NB4 (cell line): ENCODE results near the gene RCBTB2.

Source experiments
- DNase-seq: peaks from one replicate; pipeline ENCODE4 v3.0.0; 2010; ENCODE audit warnings: low read depth
- H3K4me3 ChIP-seq: one replicate; pipeline ENCODE4 v1.5.1; 2011; ENCODE audit warnings: mild to moderate bottlenecking, low read depth, low read length, moderate library complexity
- CTCF ChIP-seq: IDR thresholded peaks from one replicate; pipeline ENCODE4 v1.5.1; 2012; ENCODE audit warnings: low read depth, low read length
- MAX ChIP-seq: IDR thresholded peaks from 2 replicates; pipeline ENCODE4 v1.6.1; 2011; ENCODE audit warnings: low read depth, low read length
- MYC ChIP-seq: IDR thresholded peaks from 2 replicates; pipeline ENCODE4 v1.6.1; 2011; ENCODE audit warnings: low read depth, low read length
- POLR2A ChIP-seq: IDR thresholded peaks from 2 replicates; pipeline ENCODE4 v1.6.1; 2011; ENCODE audit warnings: mild to moderate bottlenecking; ENCODE audit not compliant: insufficient read length; ENCODE audit errors: extremely low read depth

RCBTB2 gene

GRCh38 chr13:48505012-48505411 lies 27.9 kb downstream of the RCBTB2 start:
- peak; percentile 29 for DNase-seq
- no peak for TF ChIP-seq MAX
- H3K4me3 ChIP-seq = no peak overlapping the region

GRCh38 chr13:48504606-48505005 lies 28.3 kb downstream of the RCBTB2 start:
- no peak overlapping the region for H3K4me3 ChIP-seq
- TF ChIP-seq CTCF (no peak), MAX (peak; percentile 38; the same call in 1 of the 2 replicates)
- DNase-seq = peak; percentile 44

GRCh38 chr13:48502601-48503319 lies 30.1 kb downstream of the RCBTB2 start:
- H3K4me3 ChIP-seq = no peak overlapping the region
- TF ChIP-seq MAX (peak; percentile 27; the same call in 1 of the 2 replicates), CTCF (no peak)
- peak; percentile 20 for DNase-seq

GRCh38 chr13:48501705-48502104 lies 31.2 kb downstream of the RCBTB2 start:
- H3K4me3 ChIP-seq = no peak overlapping the region
- TF ChIP-seq POLR2A (no peak), MYC (no peak), MAX (no peak), CTCF (no peak)
- no peak for DNase-seq

GRCh38 chr13:48500652-48501197 lies 32.2 kb downstream of the RCBTB2 start:
- no peak for TF ChIP-seq POLR2A
- peak; percentile 81; the same call in 1 of the 2 replicates for TF ChIP-seq MYC
- TF ChIP-seq MAX = peak; percentile 72
- DNase-seq = peak; percentile 97
- H3K4me3 ChIP-seq = no peak overlapping the region

GRCh38 chr13:48497669-48498068 lies 35.2 kb downstream of the RCBTB2 start:
- H3K4me3 ChIP-seq = no peak overlapping the region
- no peak for TF ChIP-seq CTCF
- no peak for TF ChIP-seq MYC
- TF ChIP-seq POLR2A = no peak
- no peak for TF ChIP-seq MAX
- no peak for DNase-seq
